Parathyroid adenoma (tissue), 2 donors: Measurements from ENCODE around the gene ARHGAP21.

Source experiments
- H2AFZ ChIP-seq: fragments of 300-600 bp; sonication (generic); one replicate; pipeline ENCODE4 v1.7.0; 2017; ENCODE audit warnings: antibody characterized with exemption, mild to moderate bottlenecking
- H3K27ac ChIP-seq: fragments of 300-600 bp; sonication (generic); one replicate; pipeline ENCODE4 v1.7.0; 2017
- H3K27me3 ChIP-seq: fragments of 300-600 bp; sonication (generic); one replicate; pipeline ENCODE4 v1.7.0; 2017; ENCODE audit warnings: low read length; ENCODE audit not compliant: control insufficient read depth, insufficient read depth
- H3K36me3 ChIP-seq: fragments of 300-600 bp; sonication (generic); one replicate; pipeline ENCODE4 v1.7.0; 2017; ENCODE audit warnings: low read length; ENCODE audit not compliant: control insufficient read depth, insufficient read depth
- H3K4me1 ChIP-seq: fragments of 300-600 bp; sonication (generic); one replicate; pipeline ENCODE4 v1.7.0; 2017; ENCODE audit warnings: control low read depth
- H3K4me2 ChIP-seq: fragments of 300-600 bp; sonication (generic); one replicate; pipeline ENCODE4 v1.7.0; 2017; ENCODE audit warnings: low read length
- H3K4me3 ChIP-seq: fragments of 300-600 bp; sonication (generic); one replicate; pipeline ENCODE4 v1.7.0; 2017; ENCODE audit warnings: low read depth, low read length
- H3K79me2 ChIP-seq: fragments of 300-600 bp; sonication (generic); one replicate; pipeline ENCODE4 v1.7.0; 2017; ENCODE audit warnings: control low read depth
- H3K9ac ChIP-seq: fragments of 300-600 bp; sonication (generic); one replicate; pipeline ENCODE4 v1.7.0; 2017; ENCODE audit warnings: mild to moderate bottlenecking
- H3K9me3 ChIP-seq: fragments of 300-600 bp; sonication (generic); one replicate; pipeline ENCODE4 v1.7.0; 2017; ENCODE audit warnings: low read length; ENCODE audit not compliant: control insufficient read depth
- TF ChIP-seq, protein P1 (sequence below): fragments of 300-600 bp; sonication (generic); IDR thresholded peaks from one replicate; pipeline ENCODE4 v1.7.0; 2017; ENCODE audit warnings: antibody characterized with exemption, mild to moderate bottlenecking
- donor health status: primary hyperparathyroidism.

Gene ARHGAP21

GRCh38 chr10:24713086-24713485 lies 10.6 kb downstream of the ARHGAP21 start:
- H3K9ac ChIP-seq, result no peak overlapping the region
- H3K79me2 ChIP-seq, result peaks cover 29% of the 10 kb centered on the region
- no peak overlapping the region for H2AFZ ChIP-seq
- H3K4me2 ChIP-seq, result no peak overlapping the region
- no peaks in the 10 kb centered on the region for H3K27me3 ChIP-seq
- no peak overlapping the region for H3K27ac ChIP-seq
- no peak overlapping the region for H3K4me3 ChIP-seq
- TF ChIP-seq, protein P1, sequence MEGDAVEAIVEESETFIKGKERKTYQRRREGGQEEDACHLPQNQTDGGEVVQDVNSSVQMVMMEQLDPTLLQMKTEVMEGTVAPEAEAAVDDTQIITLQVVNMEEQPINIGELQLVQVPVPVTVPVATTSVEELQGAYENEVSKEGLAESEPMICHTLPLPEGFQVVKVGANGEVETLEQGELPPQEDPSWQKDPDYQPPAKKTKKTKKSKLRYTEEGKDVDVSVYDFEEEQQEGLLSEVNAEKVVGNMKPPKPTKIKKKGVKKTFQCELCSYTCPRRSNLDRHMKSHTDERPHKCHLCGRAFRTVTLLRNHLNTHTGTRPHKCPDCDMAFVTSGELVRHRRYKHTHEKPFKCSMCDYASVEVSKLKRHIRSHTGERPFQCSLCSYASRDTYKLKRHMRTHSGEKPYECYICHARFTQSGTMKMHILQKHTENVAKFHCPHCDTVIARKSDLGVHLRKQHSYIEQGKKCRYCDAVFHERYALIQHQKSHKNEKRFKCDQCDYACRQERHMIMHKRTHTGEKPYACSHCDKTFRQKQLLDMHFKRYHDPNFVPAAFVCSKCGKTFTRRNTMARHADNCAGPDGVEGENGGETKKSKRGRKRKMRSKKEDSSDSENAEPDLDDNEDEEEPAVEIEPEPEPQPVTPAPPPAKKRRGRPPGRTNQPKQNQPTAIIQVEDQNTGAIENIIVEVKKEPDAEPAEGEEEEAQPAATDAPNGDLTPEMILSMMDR, result no peak
- no peaks in the 10 kb centered on the region for H3K36me3 ChIP-seq
- H3K9me3 ChIP-seq, result no peaks in the 10 kb centered on the region
- H3K4me1 ChIP-seq, result peaks cover 13% of the 10 kb centered on the region

DNA sequence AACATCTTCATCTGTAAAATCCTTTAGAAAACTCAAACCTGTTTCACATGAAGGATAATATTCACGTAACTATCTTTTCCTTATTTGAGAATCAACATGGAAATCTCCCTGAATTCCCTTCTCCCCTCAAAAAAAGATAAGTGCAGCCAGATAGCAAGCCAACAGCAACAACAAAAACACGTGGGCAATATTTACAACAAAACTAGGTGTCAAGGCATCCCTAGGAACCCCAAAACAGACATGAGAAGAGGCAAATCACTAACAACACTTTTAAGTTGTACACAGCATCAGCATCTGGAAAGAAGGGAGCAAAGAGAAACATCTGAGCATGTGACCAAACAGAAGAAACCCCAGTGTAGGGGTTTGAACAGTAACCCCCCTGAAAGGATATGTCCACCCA lies 12.2 kb downstream of the ARHGAP21 start:
- TF ChIP-seq, protein P1, result no peak
- peaks cover 13% of the 10 kb centered on the region for H3K4me1 ChIP-seq

GRCh38 chr10:24708081-24708480 lies 15.6 kb downstream of the ARHGAP21 start:
- no peak overlapping the region for H3K9ac ChIP-seq
- no peak overlapping the region for H3K4me2 ChIP-seq
- no peak overlapping the region for H3K4me3 ChIP-seq
- H3K27me3 ChIP-seq, result no peaks in the 10 kb centered on the region
- no peaks in the 10 kb centered on the region for H3K36me3 ChIP-seq
- peaks cover 30% of the 10 kb centered on the region for H3K79me2 ChIP-seq
- H3K4me1 ChIP-seq, result peaks cover 7% of the 10 kb centered on the region
- H3K27ac ChIP-seq, result no peak overlapping the region
- no peaks in the 10 kb centered on the region for H3K9me3 ChIP-seq
- TF ChIP-seq, protein P1, result no peak
- no peak overlapping the region for H2AFZ ChIP-seq

More for the DNA sequence above, 12.2 kb downstream of the ARHGAP21 start:
- Histone ChIP-seq H3K4me3 (no peak overlapping the region), H3K9me3 (no peaks in the 10 kb centered on the region), H2AFZ (no peak overlapping the region), H3K4me2 (no peak overlapping the region), H3K9ac (no peak overlapping the region), H3K36me3 (no peaks in the 10 kb centered on the region), H3K27ac (no peak overlapping the region), H3K79me2 (peaks cover 20% of the 10 kb centered on the region), H3K27me3 (no peaks in the 10 kb centered on the region)

DNA sequence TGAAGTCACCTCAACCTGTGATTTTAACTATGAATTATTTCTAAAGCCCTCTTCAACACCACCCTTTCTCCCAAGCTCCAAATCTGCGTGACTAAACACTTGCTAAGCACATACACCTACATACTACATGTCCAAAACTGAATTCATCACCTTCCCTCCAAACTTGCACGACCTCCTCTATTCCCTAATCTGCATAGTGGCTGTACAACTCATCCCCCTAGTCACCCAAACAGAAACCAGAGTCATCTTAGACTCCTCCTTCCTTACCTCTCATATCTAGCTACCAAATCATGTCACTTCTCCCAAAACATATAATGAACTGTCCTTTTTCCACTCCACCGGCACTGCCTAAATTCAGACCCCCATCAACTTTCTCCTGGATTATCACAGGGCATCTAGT lies 16.2 kb downstream of the ARHGAP21 start:
- TF ChIP-seq, protein P1, result no peak
- no peaks in the 10 kb centered on the region for H3K27me3 ChIP-seq
- H3K27ac ChIP-seq, result no peak overlapping the region
- H2AFZ ChIP-seq, result no peak overlapping the region
- H3K9ac ChIP-seq, result no peak overlapping the region
- H3K4me1 ChIP-seq, result peaks cover 7% of the 10 kb centered on the region
- no peaks in the 10 kb centered on the region for H3K9me3 ChIP-seq
- no peak overlapping the region for H3K4me2 ChIP-seq
- no peak overlapping the region for H3K4me3 ChIP-seq
- H3K79me2 ChIP-seq, result peaks cover 30% of the 10 kb centered on the region
- no peaks in the 10 kb centered on the region for H3K36me3 ChIP-seq

GRCh38 chr10:24706479-24707118 lies 17.1 kb downstream of the ARHGAP21 start:
- peaks cover 7% of the 10 kb centered on the region for H3K4me1 ChIP-seq
- H2AFZ ChIP-seq, result no peak overlapping the region
- H3K27me3 ChIP-seq, result no peaks in the 10 kb centered on the region
- no peak overlapping the region for H3K27ac ChIP-seq
- H3K36me3 ChIP-seq, result no peaks in the 10 kb centered on the region
- peaks cover 28% of the 10 kb centered on the region for H3K79me2 ChIP-seq
- TF ChIP-seq, protein P1, result no peak
- H3K4me3 ChIP-seq, result no peak overlapping the region
- no peak overlapping the region for H3K9ac ChIP-seq
- H3K4me2 ChIP-seq, result no peak overlapping the region
- H3K9me3 ChIP-seq, result no peaks in the 10 kb centered on the region
